Measurements from ENCODE around the gene SEPTIN12. TPM values are rescaled to one million over a fixed set of nuclear protein-coding genes. Genes with fewer than 3 reads are reported as not detected.

SEPTIN12 gene
- total and polyA plus RNA-seq, 2 of the 4 experiments (the other 2 are of a cell fraction): not detected

GRCh38 chr16:4828567-4829321 lies 40.6 kb upstream of the SEPTIN12 start:
- H3K4ac ChIP-seq (ENCODE audit: low read depth, low read length): no peak overlapping the region
- H3K18ac ChIP-seq (ENCODE audit: low read depth, low read length): no peak overlapping the region
- TF ChIP-seq CTCF (conservative IDR thresholded peaks at IDR 0.05; ENCODE audit: low read depth, low read length): no peak
- H3K36me3 ChIP-seq (ENCODE audit: control insufficient read depth, insufficient read depth, low read length): peaks cover 71% of the 10 kb centered on the region
- no peak overlapping the region for H3K27ac ChIP-seq (ENCODE audit: insufficient read depth, low read length)
- ChIA-PET POLR2A (ENCODE audit: unreplicated experiment) (no interaction called here), CTCF (no interaction called here)
- H2BK15ac ChIP-seq (ENCODE audit: low read depth, low read length): no peak overlapping the region
- dilution Hi-C loops (cut with HindIII; ENCODE audit: low sequenced_read_pairs, unreplicated experiment) (no loop called here), in situ Hi-C loops (cut with MboI; ENCODE audit: low sequenced_read_pairs) (no loop called here), intact Hi-C loops (cut with micrococcal nuclease) (no loop called here)
- no peaks in the 10 kb centered on the region for H3K27me3 ChIP-seq (ENCODE audit: control insufficient read depth, insufficient read depth, low read length)
- H3K4me2 ChIP-seq (ENCODE audit: low read depth, low read length): no peak overlapping the region
- H3K79me1 ChIP-seq (ENCODE audit: low read depth in 1 of 2, low read length in 2 of 2): peaks cover 34 to 37% of the 10 kb centered on the region in 2 experiments
- no peak overlapping the region for H2BK5ac ChIP-seq (ENCODE audit: low read depth, low read length, poor library complexity, severe bottlenecking)
- no peak overlapping the region for H4K91ac ChIP-seq (ENCODE audit: insufficient read depth, low read depth, low read length)
- no peak overlapping the region for H4K5ac ChIP-seq (ENCODE audit: low read depth, low read length)
- no peak overlapping the region for H2BK120ac ChIP-seq (ENCODE audit: low read depth, low read length)
- H3K56ac ChIP-seq (ENCODE audit: extremely low read depth, insufficient read depth, low read length): no peak overlapping the region
- no peak overlapping the region for H2AK5ac ChIP-seq (ENCODE audit: low read depth, low read length)
- BruUV-seq (replicated peaks): no TSS peak
- no peaks in the 10 kb centered on the region for H3K4me1 ChIP-seq (ENCODE audit: control insufficient read depth, insufficient read depth, low read length)
- no peak overlapping the region for H3K9ac ChIP-seq (ENCODE audit: low read depth, low read length)
- H4K20me1 ChIP-seq (ENCODE audit: insufficient read depth, low read length): peaks cover 28% of the 10 kb centered on the region; the same call in 1 of the 2 replicates
- no peak overlapping the region for H2BK20ac ChIP-seq (ENCODE audit: low read depth, low read length)
- H4K8ac ChIP-seq (ENCODE audit: low read depth in 2 of 2, low read length in 2 of 2): no peak overlapping the region
- DNase-seq (no peak), ATAC-seq (ENCODE audit: low read depth) (no peak)
- no peak overlapping the region for H3K14ac ChIP-seq (replicated peaks; ENCODE audit: low read depth, low read length)
- no peak overlapping the region for H3K4me3 ChIP-seq (ENCODE audit: insufficient read depth, low read depth, low read length)
- H3K9me1 ChIP-seq (ENCODE audit: insufficient read depth, low read length): no peaks in the 10 kb centered on the region
- H2AFZ ChIP-seq (replicated peaks; ENCODE audit: low read length, poor library complexity): no peak overlapping the region
- no peak overlapping the region for H3K23ac ChIP-seq (ENCODE audit: low read depth, low read length)
- WGBS, 2 experiments (ENCODE audit: extremely low coverage in 2 of 2, insufficient read length in 1 of 2): 100% methylated on average over 6 of the region's 11 CpGs; no CpG with 5 or more reads in 1 of the 2 experiments
- no peak overlapping the region for H2AK9ac ChIP-seq (replicated peaks; ENCODE audit: low read depth, low read length, poor library complexity)
- no peaks in the 10 kb centered on the region for H3K9me3 ChIP-seq (ENCODE audit: control insufficient read depth, insufficient read depth, low read length)

Data from IMR-90 (cell line).